IPS-NIHi7 (cell line): ENCODE data around the gene COLEC12.

Experiments
- DNase-seq: peaks from one replicate; pipeline ENCODE4 v3.0.0; 2012; ENCODE audit warnings: mixed read lengths; ENCODE audit errors: extremely low spot score

COLEC12 gene

DNA sequence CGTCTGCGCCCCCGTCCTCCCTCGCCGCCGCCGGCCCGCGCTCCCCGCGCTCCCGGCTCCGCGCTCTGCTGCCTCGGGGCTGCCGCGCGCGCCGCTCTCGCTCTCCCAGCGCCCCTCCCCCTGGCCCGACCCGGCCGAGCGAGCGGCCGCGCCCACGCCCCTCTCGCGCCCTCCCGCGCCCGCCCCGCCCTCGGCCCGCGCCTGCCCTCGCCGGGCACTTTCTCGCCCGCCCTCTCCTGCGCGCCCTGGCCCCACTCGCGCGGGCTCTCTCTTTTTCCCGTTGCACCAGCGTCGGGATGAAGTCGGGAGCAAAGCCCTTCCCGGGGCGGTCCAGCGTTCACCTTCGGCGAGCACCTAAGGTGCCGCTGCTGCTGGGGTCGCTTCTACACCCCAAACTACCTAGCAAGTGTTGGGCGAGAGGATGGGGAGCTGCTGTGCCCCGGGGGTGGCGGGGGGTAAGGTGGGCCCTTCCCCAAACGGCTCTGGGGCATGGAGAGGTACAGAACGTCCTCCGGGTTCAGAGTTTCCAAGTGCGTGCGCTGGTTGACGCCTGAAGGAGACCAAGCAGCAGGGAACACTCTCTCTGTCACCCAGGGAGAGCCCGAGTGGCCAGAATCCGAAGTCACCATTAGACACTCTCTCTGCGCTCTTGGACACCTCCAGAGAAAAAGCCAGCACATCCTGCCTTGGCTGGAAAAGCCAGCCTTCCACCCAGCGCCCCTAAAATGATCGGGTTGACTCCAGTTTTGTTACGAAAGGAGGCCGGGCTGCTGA lies at the start of gene COLEC12:
COLEC12 (minus strand) TSS at position 70 of the 774 bp plus-strand sequence. CDS start 187 bp downstream, outside the sequence.
- peak; percentile 76 for DNase-seq

GRCh38 chr18:549967-550366 lies 49.5 kb upstream of the COLEC12 start:
- no peak for DNase-seq

DNA sequence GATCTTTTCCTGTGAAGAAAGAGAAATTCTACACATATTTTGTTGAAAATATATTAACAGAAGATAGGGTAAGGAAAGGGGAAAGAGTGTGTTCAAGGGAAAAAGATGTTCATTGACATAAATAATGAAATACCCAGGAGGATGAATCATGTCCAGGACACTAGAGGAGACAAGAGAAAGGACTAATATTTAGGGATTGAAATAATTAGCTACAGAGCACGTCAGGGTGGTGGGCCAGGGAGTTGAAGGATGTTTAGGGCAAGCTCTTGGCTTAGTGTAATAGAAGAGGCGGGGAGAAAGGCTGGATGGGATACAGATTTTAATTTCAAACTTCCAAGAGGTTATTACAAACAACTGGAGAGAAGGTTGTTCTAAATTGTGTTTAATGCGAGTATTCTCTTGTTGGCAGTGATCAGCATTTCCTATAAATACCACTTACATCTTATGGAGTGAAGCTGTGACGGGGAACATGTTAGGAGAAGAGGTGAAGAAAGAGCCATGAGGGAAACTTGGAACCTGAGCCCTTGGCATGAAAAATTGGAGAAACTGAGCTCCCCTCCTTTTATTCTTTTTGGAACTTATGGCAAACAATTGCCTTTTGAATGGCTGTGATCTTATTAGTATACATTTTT lies 43.1 kb upstream of the COLEC12 start:
- no peak for DNase-seq

DNA sequence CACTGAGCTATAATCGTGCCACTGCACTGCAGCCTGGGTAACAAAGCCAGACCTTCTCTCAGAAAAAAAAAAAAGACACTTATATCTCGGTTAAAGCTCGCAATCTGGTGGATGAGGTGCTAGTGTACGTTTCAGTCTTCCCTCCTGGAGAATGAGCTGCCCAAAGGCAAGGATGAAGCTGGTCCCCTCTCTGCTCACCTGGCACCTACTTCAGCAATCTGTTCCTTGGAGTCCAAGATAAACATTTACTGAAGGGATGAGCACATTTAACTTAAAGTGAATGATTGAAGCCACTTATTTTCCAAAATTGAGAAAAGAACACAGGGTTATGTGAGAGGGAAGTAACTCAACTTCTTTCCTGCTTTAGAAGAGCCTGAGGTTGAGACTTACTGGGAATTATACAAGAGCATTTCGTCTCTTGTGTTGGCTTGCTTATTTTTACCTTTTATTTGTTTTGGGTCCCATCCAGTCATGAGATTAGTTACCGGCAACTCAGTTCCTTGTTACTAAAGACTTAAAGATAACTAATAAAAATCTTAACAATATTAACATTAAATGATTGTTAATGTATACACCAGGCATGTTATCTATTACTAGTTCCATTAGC lies 33.6 kb upstream of the COLEC12 start:
- DNase-seq, result no peak

GRCh38 chr18:532632-533031 lies 32.1 kb upstream of the COLEC12 start:
- no peak for DNase-seq

DNA sequence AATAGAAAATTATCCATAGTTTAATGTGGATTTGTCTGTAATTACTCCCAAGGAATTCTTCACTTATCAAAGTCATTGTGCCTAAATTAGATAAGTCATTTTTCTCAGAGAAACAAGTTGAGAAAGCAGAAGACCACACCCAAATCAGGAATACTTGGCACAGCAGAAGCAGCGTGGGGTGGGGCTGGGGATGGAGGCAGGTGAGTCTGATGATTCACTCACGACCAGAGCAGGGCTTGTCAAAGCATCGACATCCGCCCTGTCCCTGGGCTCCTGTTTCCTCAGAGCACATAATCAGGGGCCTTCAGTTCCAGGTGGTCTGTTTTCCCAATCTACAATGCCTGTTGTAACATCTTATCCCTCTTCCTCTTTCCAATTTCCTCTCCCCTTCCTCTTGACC lies 31.5 kb upstream of the COLEC12 start:
- no peak for DNase-seq

- DNase-seq, result no peak
Observed at GRCh38 chr18:527146-527545, 26.6 kb upstream of the COLEC12 start.

- no peak for DNase-seq
Observed at GRCh38 chr18:526681-527080, 26.2 kb upstream of the COLEC12 start.

GRCh38 chr18:525036-525797 lies 24.7 kb upstream of the COLEC12 start:
- no peak for DNase-seq

DNA sequence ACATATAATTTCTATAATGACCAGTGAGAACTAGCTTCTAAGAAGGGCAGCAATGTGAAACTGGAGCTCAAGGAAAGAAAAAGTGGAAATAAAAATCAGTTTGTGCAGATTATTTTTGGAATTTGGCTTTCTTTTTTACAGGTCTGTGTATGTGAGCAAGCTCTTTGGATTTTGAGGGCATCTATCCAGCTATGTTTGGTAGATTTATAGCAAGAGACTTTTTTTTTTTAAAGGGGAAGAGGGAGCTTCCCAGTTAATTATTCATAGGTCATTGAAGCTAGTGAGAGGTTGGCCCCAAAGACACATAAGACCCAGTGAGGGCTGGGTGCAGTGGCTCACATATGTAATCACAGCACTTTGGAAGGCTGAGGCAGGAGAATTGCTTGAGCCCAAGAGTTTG lies 24.0 kb upstream of the COLEC12 start:
- DNase-seq, result no peak

DNA sequence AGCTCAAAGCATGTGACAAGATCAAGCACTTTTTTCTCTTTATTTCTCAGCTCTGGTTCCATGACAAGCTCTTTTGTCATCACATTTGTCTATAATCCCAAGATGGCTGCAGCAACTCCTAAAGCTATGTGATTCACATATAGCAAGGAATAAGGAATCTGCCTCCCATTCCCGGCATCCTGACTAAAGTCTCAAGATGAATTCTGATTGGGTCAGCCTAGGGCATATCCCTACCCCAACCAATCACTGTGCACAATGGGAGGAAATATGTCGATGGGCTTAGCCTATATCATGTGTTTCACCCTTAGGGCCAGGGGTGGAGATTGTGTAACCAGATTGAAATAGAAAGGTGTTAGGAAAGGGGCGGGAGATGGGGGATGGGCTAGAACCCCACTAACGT lies 23.1 kb upstream of the COLEC12 start:
- no peak for DNase-seq

DNA sequence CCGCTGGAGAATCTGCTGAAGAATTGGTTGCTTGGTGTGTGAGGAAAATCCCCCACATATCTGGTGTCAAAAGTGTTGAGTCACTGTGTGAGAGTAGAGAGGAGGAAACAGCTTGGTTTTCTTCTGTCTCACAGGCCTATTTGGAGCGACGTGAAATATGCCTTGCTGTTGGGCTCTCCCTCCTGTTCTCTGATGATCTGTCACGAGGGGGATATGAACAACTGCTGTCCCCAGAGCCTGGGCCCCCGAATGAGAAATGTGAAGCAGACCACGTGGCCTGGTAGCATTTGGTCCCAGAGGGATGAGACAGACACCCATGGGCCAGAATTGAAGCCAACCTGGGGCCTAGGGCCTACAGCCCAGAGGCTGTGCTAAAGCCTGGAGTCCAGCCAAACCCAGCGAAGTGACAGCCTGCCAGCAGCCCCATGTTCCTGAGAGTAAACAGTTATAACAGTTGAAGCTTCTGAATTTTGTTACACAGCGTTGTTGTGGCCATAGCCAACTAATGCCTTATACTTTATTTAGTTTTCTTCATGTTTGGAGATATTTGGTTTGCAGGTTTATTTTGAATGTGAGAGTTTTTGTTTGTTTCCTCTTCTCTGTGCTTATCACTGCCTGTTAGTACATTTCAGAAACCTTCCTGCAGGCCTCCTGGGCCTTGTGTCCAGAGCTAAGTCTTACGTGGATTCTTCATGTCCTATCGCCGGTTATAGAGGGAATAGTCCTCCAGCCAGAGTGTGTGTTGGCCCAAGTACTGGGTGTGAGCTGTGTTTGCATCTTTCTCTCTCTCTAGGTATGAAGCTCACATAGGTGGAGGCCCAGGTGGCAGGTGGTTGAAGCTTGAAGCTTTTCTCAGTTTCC lies 18.7 kb upstream of the COLEC12 start:
- DNase-seq, result no peak

DNA sequence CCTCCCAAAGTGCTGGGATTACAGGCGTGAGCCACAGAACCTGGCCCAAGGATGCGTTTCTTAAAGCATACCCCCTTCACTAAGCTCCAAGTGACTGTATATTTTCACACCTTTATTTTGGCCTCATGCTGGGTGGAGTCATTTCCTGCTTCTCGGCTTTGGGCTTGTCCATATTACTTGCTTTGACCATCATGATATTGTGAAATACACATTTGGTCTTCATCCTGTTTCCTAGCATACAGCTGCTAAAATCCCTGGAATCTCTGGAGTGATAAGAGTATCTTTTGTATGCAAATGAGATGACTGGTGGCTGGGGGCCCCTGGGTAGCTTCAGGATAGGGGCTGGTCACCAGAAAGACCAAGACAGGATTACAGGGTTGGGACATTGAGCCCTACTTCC lies 17.6 kb upstream of the COLEC12 start:
- DNase-seq, result no peak

DNA sequence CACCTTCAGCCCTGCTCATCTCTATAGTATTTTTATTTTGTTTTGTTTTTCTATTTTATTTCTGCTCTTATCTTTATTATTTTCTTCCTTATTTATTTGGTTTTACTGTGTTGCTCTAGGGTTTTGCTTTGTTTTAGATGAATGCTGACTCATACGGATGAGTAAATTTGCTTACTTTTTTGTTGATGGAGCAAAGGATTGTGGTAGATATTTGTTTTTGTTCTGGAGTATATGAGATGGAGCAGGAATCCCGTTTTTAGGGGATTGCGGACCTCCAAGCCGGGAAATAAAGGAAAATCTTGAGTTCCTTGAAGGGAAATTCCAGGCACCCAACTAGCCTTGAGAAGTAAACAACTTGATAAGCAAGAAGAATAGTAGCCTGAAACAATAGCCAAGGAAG lies 15.3 kb upstream of the COLEC12 start:
- DNase-seq, result no peak

GRCh38 chr18:515156-515815 lies 14.8 kb upstream of the COLEC12 start:
- DNase-seq, result no peak

DNA sequence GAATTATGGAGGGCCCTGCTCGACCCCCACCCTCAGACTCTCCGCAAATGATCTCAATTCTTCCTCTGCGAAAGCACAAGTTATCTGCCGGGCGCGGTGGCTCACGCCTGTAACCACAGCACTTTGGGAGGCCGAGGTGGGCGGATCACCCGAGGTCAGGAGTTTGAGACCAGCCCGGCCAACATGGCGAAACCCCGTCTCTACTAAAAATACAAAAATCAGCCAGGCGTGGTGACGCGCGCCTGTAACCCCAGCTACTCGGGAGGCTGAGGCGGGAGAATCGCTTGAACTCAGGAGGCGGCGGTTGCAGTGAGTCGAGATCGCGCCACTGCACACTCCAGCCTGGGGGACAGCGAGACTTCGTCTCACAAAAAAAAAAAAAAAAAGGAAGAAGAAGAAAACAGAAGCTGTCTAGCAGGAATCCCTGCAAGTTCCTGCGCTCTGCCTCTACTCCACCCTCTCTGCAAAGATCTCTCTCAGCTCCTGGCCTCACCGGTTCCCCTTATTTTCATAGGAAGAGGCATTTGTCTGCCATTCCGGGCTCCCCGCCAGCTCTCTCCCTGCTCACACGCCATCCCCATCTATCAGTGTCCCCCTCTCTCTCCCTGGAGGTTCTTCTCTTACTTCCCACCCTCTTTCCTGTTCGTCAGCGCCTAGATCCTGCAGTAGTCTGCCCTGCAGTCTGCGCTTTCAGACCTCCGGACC lies 13.5 kb upstream of the COLEC12 start:
- DNase-seq, result no peak

GRCh38 chr18:512957-513356 lies 12.5 kb upstream of the COLEC12 start:
- no peak for DNase-seq

GRCh38 chr18:508835-509234 lies 8.3 kb upstream of the COLEC12 start:
- DNase-seq, result no peak

DNA sequence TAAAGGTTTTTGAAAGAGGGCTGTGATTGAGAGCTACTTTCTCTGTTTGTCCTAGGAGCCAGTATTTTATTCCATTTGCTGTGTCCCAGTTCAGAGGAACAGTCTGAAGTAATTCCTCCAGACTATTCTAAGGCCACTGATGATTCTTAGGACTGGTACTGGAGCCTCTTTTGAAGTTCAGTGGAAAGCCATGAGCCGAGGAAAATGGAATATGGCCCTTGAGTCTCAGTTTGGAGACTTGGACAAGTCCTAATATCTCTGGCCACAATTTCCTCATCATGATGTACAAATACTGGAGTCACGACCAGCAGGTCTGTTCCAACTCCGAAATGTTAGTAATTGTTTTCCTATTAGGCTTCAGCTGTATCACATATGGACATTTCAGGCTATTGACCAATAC lies 7.1 kb upstream of the COLEC12 start:
- DNase-seq, result no peak

GRCh38 chr18:506801-507200 lies 6.3 kb upstream of the COLEC12 start:
- no peak for DNase-seq
